PC-3 (cell line): ENCODE data around the gene MFNG.

Experiments used
- CTCF ChIP-seq: fragments of 300-600 bp; sonication (generic); conservative IDR thresholded peaks from 2 replicates; pipeline ENCODE4 v1.5.1; 2017; ENCODE audit warnings: antibody characterized with exemption, low read depth, mild to moderate bottlenecking, low read length
- EZH2 ChIP-seq: fragments of 300-600 bp; sonication (generic); IDR thresholded peaks from one replicate; pipeline ENCODE4 v1.6.1; 2017; ENCODE audit warnings: antibody characterized with exemption, mild to moderate bottlenecking, low read length; ENCODE audit not compliant: unreplicated experiment

- TF ChIP-seq CTCF (no peak), EZH2 (no peak)
These were observed 36.3 kb upstream of the MFNG start for GRCh38 chr22:37522482-37522881.
